DOHH2 (cell line): ENCODE results near the gene AMY1C.
"Not testable (repeated sequence)": the region's sequence is repeated elsewhere in the genome, so short reads cannot be mapped to it uniquely, and the experiment has no call there.

ENCODE experiments used
- H3F3A ChIP-seq: fragments of 200-600 bp; sonication (generic), shearing (Covaris generic); 2 replicates; pipeline ENCODE4 v1.6.0; 2016; ENCODE audit warnings: antibody characterized with exemption, mild to moderate bottlenecking; ENCODE audit not compliant: control insufficient read depth, insufficient read depth
- H3K27ac ChIP-seq: fragments of 200-600 bp; sonication (generic); 2 replicates; pipeline ENCODE4 v1.5.1; 2014; ENCODE audit warnings: low read depth, mild to moderate bottlenecking, low read length, moderate library complexity
- H3K27me3 ChIP-seq: fragments of 200-600 bp; sonication (generic); 2 replicates; pipeline ENCODE4 v1.6.1; 2014; ENCODE audit warnings: mild to moderate bottlenecking, low read length, mixed read lengths; ENCODE audit not compliant: control insufficient read depth
- H3K36me3 ChIP-seq: fragments of 200-600 bp; sonication (generic); 2 replicates; pipeline ENCODE4 v1.6.1; 2014; ENCODE audit warnings: mild to moderate bottlenecking, low read length, moderate library complexity, mixed read lengths; ENCODE audit not compliant: control insufficient read depth
- H3K4me1 ChIP-seq: fragments of 200-600 bp; sonication (generic); 2 replicates; pipeline ENCODE4 v1.6.1; 2014; ENCODE audit warnings: mild to moderate bottlenecking, low read length, mixed read lengths; ENCODE audit not compliant: control insufficient read depth
- H3K4me2 ChIP-seq: fragments of 200-600 bp; sonication (generic); 2 replicates; pipeline ENCODE4 v1.6.0; 2014; ENCODE audit warnings: mild to moderate bottlenecking, low read length, moderate library complexity
- H3K4me3 ChIP-seq: fragments of 200-600 bp; sonication (generic); 2 replicates; pipeline ENCODE4 v1.5.1; 2014; ENCODE audit warnings: mild to moderate bottlenecking, low read length, mixed read lengths
- H3K79me2 ChIP-seq: fragments of 200-600 bp; sonication (generic); 2 replicates; pipeline ENCODE4 v1.6.1; 2014; ENCODE audit warnings: mild to moderate bottlenecking, low read length, mixed read lengths; ENCODE audit not compliant: control insufficient read depth
- H3K9me2 ChIP-seq: fragments of 200-600 bp; sonication (generic); replicated peaks from 2 replicates; pipeline ENCODE4 v1.6.1; 2014; ENCODE audit warnings: mild to moderate bottlenecking, low read length, mixed read lengths; ENCODE audit not compliant: control insufficient read depth
- H3K9me3 ChIP-seq: fragments of 200-600 bp; sonication (generic); 2 replicates; pipeline ENCODE4 v1.6.1; 2014; ENCODE audit warnings: antibody characterized with exemption, low read length, mixed read lengths; ENCODE audit not compliant: control insufficient read depth, insufficient read depth
- H4K20me1 ChIP-seq: fragments of 200-600 bp; sonication (generic); 2 replicates; pipeline ENCODE4 v1.6.0; 2014; ENCODE audit warnings: low read depth, mild to moderate bottlenecking, antibody characterized with exemption, low read length, moderate library complexity; ENCODE audit not compliant: control insufficient read depth, insufficient read depth
- EZH2phosphoT487 ChIP-seq: fragments of 200-600 bp; sonication (generic); IDR thresholded peaks from 2 replicates; pipeline ENCODE4 v1.6.1; 2017; ENCODE audit warnings: borderline replicate concordance, mild to moderate bottlenecking, antibody characterized with exemption, low read length, moderate library complexity, mixed read lengths
- TF ChIP-seq, protein P1 (sequence below): fragments of 200-600 bp; sonication (generic); IDR thresholded peaks from one replicate; pipeline ENCODE4 v1.5.1; 2014; ENCODE audit warnings: antibody characterized with exemption, mild to moderate bottlenecking, low read depth, low read length; ENCODE audit not compliant: poor library complexity, severe bottlenecking

Gene AMY1C

DNA sequence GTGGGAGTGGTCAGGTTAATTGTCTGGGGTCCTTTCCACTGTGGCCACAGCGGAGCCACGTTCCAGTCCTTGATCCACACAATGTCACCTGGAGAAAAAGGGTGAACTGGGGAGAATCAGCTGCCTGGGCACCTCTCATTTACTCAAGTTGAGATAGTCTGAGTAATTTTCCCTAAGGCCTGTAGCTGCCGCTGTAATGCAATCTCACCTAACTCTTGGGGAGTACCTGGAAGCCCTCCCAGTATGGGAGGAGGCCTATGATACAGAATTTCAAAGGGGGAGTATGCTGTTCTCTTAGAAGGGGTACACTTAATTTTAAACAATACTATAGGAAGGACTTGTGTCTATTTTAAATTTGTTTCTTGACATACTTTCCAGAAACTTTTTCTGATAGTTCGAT lies 5.2 kb upstream of the AMY1C start:
- H3K36me3 ChIP-seq, H3K79me2 ChIP-seq, H3K27ac ChIP-seq, H4K20me1 ChIP-seq, H3F3A ChIP-seq, H3K9me2 ChIP-seq, H3K4me3 ChIP-seq, H3K27me3 ChIP-seq, H3K4me2 ChIP-seq, H3K4me1 ChIP-seq, H3K9me3 ChIP-seq: not testable (repeated sequence)

DNA sequence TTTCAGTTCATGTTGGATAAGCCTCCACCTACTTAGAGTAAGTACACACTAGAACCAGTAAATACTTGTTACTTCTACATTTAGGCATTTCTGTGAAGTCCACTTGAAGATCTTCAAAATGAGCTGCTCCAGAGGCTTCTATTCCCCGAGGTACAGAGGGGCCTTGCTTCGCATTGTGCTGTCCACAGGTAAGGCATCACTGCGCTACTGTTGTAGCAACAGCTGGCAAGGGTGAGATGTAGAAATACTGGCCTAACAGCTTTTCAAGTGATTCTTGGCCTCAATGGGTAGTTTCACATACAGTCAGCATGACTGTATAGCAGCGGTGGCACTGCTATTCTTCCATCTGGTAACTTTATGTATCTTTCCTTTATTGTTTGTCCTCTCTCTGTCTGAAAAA lies 4.7 kb upstream of the AMY1C start:
- H3K79me2 ChIP-seq, H3K9me3 ChIP-seq, H3K4me2 ChIP-seq, H4K20me1 ChIP-seq, H3F3A ChIP-seq, H3K27me3 ChIP-seq, H3K4me3 ChIP-seq, H3K9me2 ChIP-seq, H3K27ac ChIP-seq, H3K4me1 ChIP-seq, H3K36me3 ChIP-seq: not testable (repeated sequence)

DNA sequence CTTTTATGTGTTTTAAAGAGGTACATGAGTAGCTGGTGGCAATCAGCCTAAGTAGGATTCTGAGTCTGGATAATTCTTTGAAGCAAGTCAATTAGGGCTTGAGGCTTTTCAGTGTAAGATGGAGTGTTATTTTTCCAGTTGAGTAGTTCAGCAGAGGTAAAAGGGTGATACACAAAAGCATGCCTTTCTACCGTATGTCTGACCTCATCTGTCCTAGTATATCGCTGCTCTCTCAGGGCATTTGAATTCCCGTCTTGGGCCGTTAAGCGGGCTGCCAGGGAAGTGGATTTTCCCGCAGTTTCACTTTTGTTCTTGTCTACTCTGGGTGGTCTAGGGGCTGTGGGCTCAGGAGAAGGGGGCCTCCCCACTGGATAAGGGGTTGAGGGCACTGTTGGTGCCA lies 1.4 kb upstream of the AMY1C start:
- H3K79me2 ChIP-seq, H3K27ac ChIP-seq, H3K9me3 ChIP-seq, H3K4me3 ChIP-seq, H3K9me2 ChIP-seq, H3K4me1 ChIP-seq, H3K4me2 ChIP-seq, H4K20me1 ChIP-seq, H3F3A ChIP-seq, H3K27me3 ChIP-seq, H3K36me3 ChIP-seq: not testable (repeated sequence)

DNA sequence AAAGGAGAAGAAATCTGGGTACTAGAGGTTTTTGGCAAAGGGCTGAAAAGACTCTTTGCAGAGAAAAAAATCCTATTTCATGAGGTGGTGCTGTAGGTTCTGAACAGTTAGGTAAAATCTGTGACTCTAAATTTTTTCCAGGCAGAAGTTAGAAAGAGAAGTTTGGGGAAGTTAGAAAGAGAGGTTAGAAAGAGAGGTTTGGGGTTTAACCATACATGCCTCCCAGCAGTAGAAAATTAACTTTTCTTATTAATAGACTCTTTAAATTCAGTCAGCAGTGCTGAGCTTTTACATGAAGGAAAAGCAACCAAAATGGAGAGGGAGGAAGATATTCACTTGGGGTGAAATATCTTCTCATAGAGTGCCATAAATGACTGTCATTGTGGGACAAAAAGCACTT lies 12.2 kb downstream of the AMY1C start:
- Histone ChIP-seq H3K4me3 (no peak overlapping the region), H3K4me1 (no peaks in the 10 kb centered on the region), H4K20me1 (no peaks in the 10 kb centered on the region), H3K4me2 (no peak overlapping the region), H3K9me2 (no peaks in the 10 kb centered on the region), H3F3A (no peaks in the 10 kb centered on the region), H3K27ac (no peak overlapping the region), H3K36me3 (no peaks in the 10 kb centered on the region), H3K9me3 (no peaks in the 10 kb centered on the region), H3K27me3 (no peaks in the 10 kb centered on the region), H3K79me2 (no peaks in the 10 kb centered on the region)
- TF ChIP-seq, protein P1, sequence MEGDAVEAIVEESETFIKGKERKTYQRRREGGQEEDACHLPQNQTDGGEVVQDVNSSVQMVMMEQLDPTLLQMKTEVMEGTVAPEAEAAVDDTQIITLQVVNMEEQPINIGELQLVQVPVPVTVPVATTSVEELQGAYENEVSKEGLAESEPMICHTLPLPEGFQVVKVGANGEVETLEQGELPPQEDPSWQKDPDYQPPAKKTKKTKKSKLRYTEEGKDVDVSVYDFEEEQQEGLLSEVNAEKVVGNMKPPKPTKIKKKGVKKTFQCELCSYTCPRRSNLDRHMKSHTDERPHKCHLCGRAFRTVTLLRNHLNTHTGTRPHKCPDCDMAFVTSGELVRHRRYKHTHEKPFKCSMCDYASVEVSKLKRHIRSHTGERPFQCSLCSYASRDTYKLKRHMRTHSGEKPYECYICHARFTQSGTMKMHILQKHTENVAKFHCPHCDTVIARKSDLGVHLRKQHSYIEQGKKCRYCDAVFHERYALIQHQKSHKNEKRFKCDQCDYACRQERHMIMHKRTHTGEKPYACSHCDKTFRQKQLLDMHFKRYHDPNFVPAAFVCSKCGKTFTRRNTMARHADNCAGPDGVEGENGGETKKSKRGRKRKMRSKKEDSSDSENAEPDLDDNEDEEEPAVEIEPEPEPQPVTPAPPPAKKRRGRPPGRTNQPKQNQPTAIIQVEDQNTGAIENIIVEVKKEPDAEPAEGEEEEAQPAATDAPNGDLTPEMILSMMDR: no peak
- no peak for TF ChIP-seq EZH2phosphoT487

DNA sequence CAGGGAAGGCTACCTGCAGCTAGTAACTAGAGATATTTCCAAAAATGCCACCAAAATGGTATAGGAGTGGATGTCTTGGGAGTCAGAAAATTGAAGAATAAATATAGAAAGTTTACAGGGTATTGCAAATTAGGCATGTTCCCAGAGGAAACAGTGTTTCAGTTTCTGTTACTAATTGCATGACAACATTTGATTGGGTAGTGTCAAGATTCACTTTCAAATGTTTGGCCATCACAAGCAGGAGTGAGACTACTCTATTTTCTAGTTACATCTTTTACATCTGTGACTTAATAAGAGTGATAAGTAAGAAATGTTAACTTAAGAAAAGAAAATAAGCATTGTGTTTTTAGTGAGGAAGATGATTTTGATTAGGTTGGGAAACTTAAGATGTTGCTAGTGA lies 30.2 kb downstream of the AMY1C start:
- Histone ChIP-seq H3K9me3 (no peaks in the 10 kb centered on the region), H3K27me3 (no peaks in the 10 kb centered on the region), H3F3A (no peaks in the 10 kb centered on the region), H3K4me2 (no peak overlapping the region), H3K36me3 (no peaks in the 10 kb centered on the region), H3K4me3 (no peak overlapping the region), H3K9me2 (no peaks in the 10 kb centered on the region), H4K20me1 (no peaks in the 10 kb centered on the region), H3K79me2 (no peaks in the 10 kb centered on the region), H3K4me1 (peaks cover 7% of the 10 kb centered on the region; the same call in 1 of the 2 replicates), H3K27ac (no peak overlapping the region)
- TF ChIP-seq, protein P1: no peak
- TF ChIP-seq EZH2phosphoT487: no peak
